Trophoblast cell (in vitro differentiated cells and primary cell): Measurements from ENCODE around the gene FARP2.

Experiments
- DNase-seq, 2 donors: peaks; one replicate each; pipeline ENCODE4 v3.0.0-alpha.2; 2016
- H2AFZ ChIP-seq: 2 replicates; pipeline ENCODE4 v1.6.1; 2013; ENCODE audit warnings: low read length, moderate library complexity, mild to moderate bottlenecking; ENCODE audit not compliant: insufficient read depth, poor library complexity
- H2AK5ac ChIP-seq: 2 replicates; pipeline ENCODE4 v1.6.1; 2013; ENCODE audit warnings: mild to moderate bottlenecking, low read length
- H2BK120ac ChIP-seq: 2 replicates; pipeline ENCODE4 v1.6.1; 2013; ENCODE audit warnings: low read length, mild to moderate bottlenecking, moderate library complexity; ENCODE audit not compliant: insufficient read depth, poor library complexity
- H2BK12ac ChIP-seq: 2 replicates; pipeline ENCODE4 v1.6.1; 2013; ENCODE audit warnings: mild to moderate bottlenecking, low read length, moderate library complexity
- H2BK5ac ChIP-seq: 2 replicates; pipeline ENCODE4 v1.6.1; 2013; ENCODE audit warnings: low read length, low read depth, moderate library complexity, mild to moderate bottlenecking; ENCODE audit not compliant: poor library complexity
- H3K14ac ChIP-seq: 2 replicates; pipeline ENCODE4 v1.6.1; 2013; ENCODE audit warnings: mild to moderate bottlenecking, low read length
- H3K18ac ChIP-seq: 2 replicates; pipeline ENCODE4 v1.6.1; 2013; ENCODE audit warnings: mild to moderate bottlenecking, low read length
- H3K23ac ChIP-seq: 2 replicates; pipeline ENCODE4 v1.6.1; 2013; ENCODE audit warnings: low read length
- H3K27ac ChIP-seq: 2 replicates; pipeline ENCODE4 v1.5.1; 2013; ENCODE audit warnings: low read depth, mild to moderate bottlenecking, inconsistent platforms, low read length, moderate library complexity
- H3K27me3 ChIP-seq: 2 replicates; pipeline ENCODE4 v1.6.1; 2013; ENCODE audit warnings: inconsistent platforms, mild to moderate bottlenecking, low read length, moderate library complexity; ENCODE audit not compliant: insufficient read depth
- H3K36me3 ChIP-seq, 2 experiments: 1 replicate in 1 of 2; 2 replicates in 1 of 2; pipeline ENCODE4 v1.6.1; 2013; ENCODE audit warnings: low read length in 2 of 2, mild to moderate bottlenecking in 2 of 2, moderate library complexity in 1 of 2; ENCODE audit not compliant: insufficient read depth in 2 of 2, control insufficient read depth in 1 of 2
- H3K4ac ChIP-seq: 2 replicates; pipeline ENCODE4 v1.6.1; 2013; ENCODE audit warnings: low read depth, mild to moderate bottlenecking, low read length, moderate library complexity
- H3K4me1 ChIP-seq, 2 experiments: 1 replicate in 1 of 2; 2 replicates in 1 of 2; pipeline ENCODE4 v1.6.1; 2013; ENCODE audit warnings: low read length in 2 of 2, mild to moderate bottlenecking in 2 of 2, moderate library complexity in 1 of 2; ENCODE audit not compliant: insufficient read depth in 2 of 2, control insufficient read depth in 1 of 2
- H3K4me2 ChIP-seq: 2 replicates; pipeline ENCODE4 v1.6.1; 2013; ENCODE audit warnings: inconsistent platforms, mild to moderate bottlenecking, low read length, moderate library complexity
- H3K4me3 ChIP-seq: 2 replicates; pipeline ENCODE4 v1.5.1; 2013; ENCODE audit warnings: mild to moderate bottlenecking, low read depth, low read length, inconsistent platforms
- H3K79me1 ChIP-seq: one replicate; pipeline ENCODE4 v1.6.1; 2013; ENCODE audit warnings: low read length
- H3K79me2 ChIP-seq: 2 replicates; pipeline ENCODE4 v1.6.1; 2013; ENCODE audit warnings: low read length, mild to moderate bottlenecking; ENCODE audit not compliant: control insufficient read depth, insufficient read depth, poor library complexity
- H3K9ac ChIP-seq: 2 replicates; pipeline ENCODE4 v1.6.1; 2013; ENCODE audit warnings: mild to moderate bottlenecking, low read length
- H3K9me3 ChIP-seq: 2 replicates; pipeline ENCODE4 v1.6.1; 2013; ENCODE audit warnings: low read depth, mild to moderate bottlenecking, control low read depth, inconsistent platforms, low read length; ENCODE audit not compliant: insufficient read depth
- H4K12ac ChIP-seq: 2 replicates; pipeline ENCODE4 v1.6.1; 2013; ENCODE audit warnings: low read depth, mild to moderate bottlenecking, low read length, moderate library complexity
- H4K8ac ChIP-seq: 2 replicates; pipeline ENCODE4 v1.6.1; 2013; ENCODE audit warnings: low read depth, mild to moderate bottlenecking, low read length, moderate library complexity
- H4K91ac ChIP-seq: one replicate; pipeline ENCODE4 v1.6.1; 2013; ENCODE audit warnings: low read depth, mild to moderate bottlenecking, low read length, moderate library complexity
- WGBS: extraction: QIAGEN DNeasy Blood & Tissue Kit; methylation state at CpG from one replicate; pipeline ENCODE4 v1.1.7; 2013; ENCODE audit warnings: missing lambda C conversion rate; ENCODE audit not compliant: insufficient read length, insufficient coverage; ENCODE audit errors: extremely low coverage; 5-methylcytosine and 5-hydroxymethylcytosine counted together

Gene FARP2

DNA sequence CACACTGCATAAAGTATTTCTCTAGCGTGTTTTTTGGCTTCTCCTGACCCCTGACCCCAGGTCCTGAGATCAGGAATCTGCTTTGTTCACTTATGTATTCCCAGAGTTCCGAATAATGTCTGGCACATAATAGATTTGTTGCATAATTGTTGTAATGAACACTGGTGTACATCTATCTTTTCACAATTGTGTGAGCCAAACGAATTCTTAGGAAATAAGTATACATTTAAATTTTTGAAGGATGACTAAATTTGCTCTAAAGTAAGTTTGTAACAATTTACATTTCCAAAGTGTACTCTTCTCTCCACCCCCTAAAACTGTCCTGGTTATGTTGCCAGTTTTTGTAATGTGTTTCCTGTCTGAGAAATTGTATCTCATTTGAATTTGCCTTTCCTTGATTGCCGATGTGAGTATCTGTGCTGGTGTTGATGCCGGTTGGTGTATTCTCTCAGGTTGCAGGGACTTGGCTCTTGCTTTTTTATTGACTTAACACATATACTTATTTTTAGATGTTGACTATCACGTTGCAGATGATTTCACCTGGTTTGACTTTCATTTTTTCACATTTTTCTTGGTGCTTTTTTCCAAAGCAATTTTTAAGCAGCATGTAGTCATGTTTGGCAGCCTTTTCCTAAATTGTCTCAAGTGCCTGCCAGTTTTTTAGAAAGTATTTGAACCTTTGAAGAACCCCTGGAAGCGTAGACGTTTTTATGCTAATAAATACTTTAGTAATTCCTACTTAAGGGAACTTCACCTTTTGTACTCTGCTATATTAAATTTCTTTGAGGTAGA lies 16.1 kb upstream of the FARP2 start:
- Histone ChIP-seq H3K36me3 (peaks cover 44 to 69% of the 10 kb centered on the region in 2 experiments), H3K4ac (no peak overlapping the region), H3K79me1 (no peaks in the 10 kb centered on the region), H2BK5ac (no peak overlapping the region), H3K27me3 (no peaks in the 10 kb centered on the region), H2BK120ac (no peak overlapping the region), H3K18ac (no peak overlapping the region), H3K79me2 (no peaks in the 10 kb centered on the region), H3K14ac (no peak overlapping the region), H2AK5ac (no peak overlapping the region), H4K8ac (no peak overlapping the region), H2BK12ac (no peak overlapping the region), H3K4me3 (no peak overlapping the region), H3K4me1 (no peaks in the 10 kb centered on the region), H3K9me3 (no peaks in the 10 kb centered on the region), H4K12ac (no peak overlapping the region), H4K91ac (no peak overlapping the region), H3K9ac (no peak overlapping the region), H3K4me2 (no peak overlapping the region), H2AFZ (no peak overlapping the region), H3K27ac (no peak overlapping the region), H3K23ac (no peak overlapping the region)
- no peak for DNase-seq
- WGBS: no CpG with 5 or more reads among the region's 8 CpGs

DNA sequence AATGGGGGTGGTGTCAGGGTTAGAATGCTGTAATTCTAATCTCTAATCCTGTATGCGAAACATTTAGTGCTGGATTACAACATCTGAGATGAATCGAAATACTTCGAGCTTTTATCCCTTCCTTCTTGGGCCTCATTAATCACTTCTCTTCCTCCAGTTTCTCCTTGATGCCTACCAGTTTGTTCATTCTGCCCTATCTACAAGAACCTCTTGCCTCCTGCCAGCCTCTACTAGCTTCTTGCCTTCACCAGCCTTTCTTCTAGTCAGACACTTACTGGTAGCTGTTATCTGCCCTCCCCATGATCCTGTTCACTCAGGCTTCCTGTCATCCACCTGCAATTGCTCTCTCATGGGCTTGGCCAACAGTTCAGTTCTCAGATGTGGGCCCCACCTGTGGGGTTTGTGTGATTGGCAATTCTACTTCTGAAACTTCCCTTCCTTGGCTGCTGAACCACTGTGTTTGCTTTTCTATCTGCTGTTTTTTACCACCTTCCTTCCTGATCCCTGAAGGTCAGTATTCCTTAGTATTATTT lies 15.4 kb upstream of the FARP2 start:
- H3K36me3 ChIP-seq: peaks cover 47 to 69% of the 10 kb centered on the region in 2 experiments
- no CpG with 5 or more reads among the region's 3 CpGs for WGBS
- H4K91ac ChIP-seq: no peak overlapping the region
- H3K14ac ChIP-seq: no peak overlapping the region
- H3K23ac ChIP-seq: no peak overlapping the region
- H4K8ac ChIP-seq: no peak overlapping the region
- H3K4me2 ChIP-seq: no peak overlapping the region
- no peak overlapping the region for H2AFZ ChIP-seq
- H3K4me3 ChIP-seq: no peak overlapping the region
- no peak overlapping the region for H3K4ac ChIP-seq
- H2AK5ac ChIP-seq: no peak overlapping the region
- no peak overlapping the region for H4K12ac ChIP-seq
- H3K18ac ChIP-seq: no peak overlapping the region
- no peak overlapping the region for H2BK120ac ChIP-seq
- H3K79me1 ChIP-seq: no peaks in the 10 kb centered on the region
- no peak overlapping the region for H2BK12ac ChIP-seq
- H3K79me2 ChIP-seq: no peaks in the 10 kb centered on the region
- no peaks in the 10 kb centered on the region for H3K9me3 ChIP-seq
- no peaks in the 10 kb centered on the region for H3K4me1 ChIP-seq
- H3K9ac ChIP-seq: no peak overlapping the region
- H3K27ac ChIP-seq: no peak overlapping the region
- no peak overlapping the region for H2BK5ac ChIP-seq
- H3K27me3 ChIP-seq: no peaks in the 10 kb centered on the region
- no peak for DNase-seq

GRCh38 chr2:241344925-241345651 lies 11.0 kb upstream of the FARP2 start:
- Histone ChIP-seq H2BK5ac (no peak overlapping the region), H3K4me2 (no peak overlapping the region), H3K23ac (no peak overlapping the region), H3K79me2 (no peaks in the 10 kb centered on the region), H3K18ac (no peak overlapping the region), H3K4me1 (no peaks in the 10 kb centered on the region), H2AK5ac (no peak overlapping the region), H3K9ac (no peak overlapping the region), H3K9me3 (peaks cover 2% of the 10 kb centered on the region), H4K8ac (no peak overlapping the region), H3K27ac (no peak overlapping the region), H3K79me1 (no peaks in the 10 kb centered on the region), H3K14ac (no peak overlapping the region), H4K12ac (no peak overlapping the region), H3K4ac (no peak overlapping the region), H4K91ac (no peak overlapping the region), H3K36me3 (peaks cover 62 to 75% of the 10 kb centered on the region in 2 experiments), H3K4me3 (no peak overlapping the region), H3K27me3 (no peaks in the 10 kb centered on the region), H2BK120ac (no peak overlapping the region), H2BK12ac (no peak overlapping the region), H2AFZ (no peak overlapping the region)
- no CpG with 5 or more reads among the region's 9 CpGs for WGBS
- DNase-seq: no peak

DNA sequence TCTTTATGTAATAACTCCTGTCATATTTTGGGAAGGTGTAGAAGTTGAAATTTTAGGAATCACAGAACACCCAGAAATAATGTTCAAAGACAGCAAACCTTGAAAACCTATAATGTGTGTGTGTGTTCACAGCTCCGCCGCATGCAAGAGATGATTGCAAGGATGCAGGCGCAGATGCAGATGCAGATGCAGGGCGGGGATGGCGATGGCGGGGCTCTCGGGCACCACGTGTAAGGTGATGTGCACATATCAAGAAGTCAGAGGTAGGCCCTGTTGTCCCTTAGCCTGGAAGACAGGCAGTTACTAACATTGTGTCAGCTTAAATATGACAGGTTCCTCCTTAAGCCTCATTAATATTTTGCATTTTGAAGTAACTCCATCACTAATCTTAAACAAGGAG lies 6.1 kb upstream of the FARP2 start:
- no peak overlapping the region for H4K91ac ChIP-seq
- no peak overlapping the region for H2BK5ac ChIP-seq
- WGBS: no CpG with 5 or more reads among the region's 8 CpGs

More for the DNA sequence above, 6.1 kb upstream of the FARP2 start:
- H2AK5ac ChIP-seq: no peak overlapping the region
- no peak overlapping the region for H3K9ac ChIP-seq
- no peak overlapping the region for H3K27ac ChIP-seq
- no peak overlapping the region for H3K18ac ChIP-seq
- peaks cover 2% of the 10 kb centered on the region for H3K9me3 ChIP-seq
- H3K4me2 ChIP-seq: no peak overlapping the region
- H3K14ac ChIP-seq: no peak overlapping the region
- no peak overlapping the region for H3K23ac ChIP-seq
- no peak overlapping the region for H3K4me3 ChIP-seq
- no peak overlapping the region for H2BK120ac ChIP-seq
- H3K4ac ChIP-seq: no peak overlapping the region
- H3K27me3 ChIP-seq: no peaks in the 10 kb centered on the region
- no peak overlapping the region for H4K8ac ChIP-seq
- peaks cover 1% of the 10 kb centered on the region for H3K79me1 ChIP-seq
- H3K36me3 ChIP-seq: peaks cover 52 to 64% of the 10 kb centered on the region in 2 experiments
- H4K12ac ChIP-seq: no peak overlapping the region
- no peak overlapping the region for H2BK12ac ChIP-seq
- no peak for DNase-seq
- no peak overlapping the region for H2AFZ ChIP-seq
- H3K79me2 ChIP-seq: no peaks in the 10 kb centered on the region
- H3K4me1 ChIP-seq: peaks cover 5 to 6% of the 10 kb centered on the region in 2 experiments
